IPS-18c (cell line): Measurements from ENCODE around the gene NOL9.

Experiments
- H3K4me3 ChIP-seq: 2 replicates; pipeline ENCODE4 v1.7.0; 2013; ENCODE audit warnings: low read depth, mild to moderate bottlenecking, low read length, moderate library complexity; ENCODE audit not compliant: insufficient read depth
- H3K9me3 ChIP-seq: one replicate; pipeline ENCODE4 v1.6.1; 2013; ENCODE audit warnings: mild to moderate bottlenecking, low read length, moderate library complexity; ENCODE audit not compliant: control insufficient read depth, insufficient read depth

Gene NOL9

DNA sequence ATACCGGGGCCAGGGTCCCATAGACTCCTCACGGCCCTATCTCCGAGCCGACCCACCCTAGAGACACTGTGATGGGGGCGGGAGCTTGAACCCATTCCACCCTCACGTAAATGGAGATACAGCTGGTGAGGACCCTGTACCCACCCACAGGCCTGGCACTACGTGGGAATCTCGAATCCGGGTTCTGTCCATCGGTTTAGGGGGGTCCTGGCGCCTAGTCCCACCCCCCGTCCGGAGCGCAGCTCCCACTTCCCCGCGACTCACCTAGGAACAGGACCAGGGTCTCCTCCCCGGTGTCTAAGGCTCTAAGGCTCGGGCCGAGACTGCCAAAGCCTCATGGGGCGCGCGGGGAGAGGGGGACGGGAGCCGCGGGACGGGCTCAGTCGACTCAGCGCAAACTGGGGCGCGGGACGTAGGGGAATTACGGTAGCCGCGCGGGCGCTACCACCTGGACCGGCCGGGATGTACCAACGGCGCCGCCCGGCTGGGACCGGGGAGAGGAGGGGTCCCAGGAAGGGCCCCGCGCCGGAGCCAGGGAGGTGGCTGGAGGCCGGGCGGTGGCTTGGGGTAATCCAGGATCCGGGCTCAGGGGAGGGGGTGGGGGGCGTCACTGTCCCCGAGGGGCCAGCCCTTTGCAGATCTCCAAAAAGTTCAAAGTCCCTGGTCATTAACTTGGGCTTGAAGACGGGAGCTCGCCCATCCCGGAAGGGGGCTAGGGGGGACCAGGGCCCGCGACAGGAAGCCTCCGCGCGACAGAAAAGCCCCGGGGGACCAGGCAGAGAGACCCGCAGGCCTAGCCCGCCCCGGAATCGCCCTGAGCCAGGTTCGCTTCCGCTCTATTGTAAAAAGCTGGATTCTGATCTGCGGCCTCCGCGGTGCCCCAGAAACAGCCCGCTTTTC is 63.9 kb downstream of the NOL9 start:
- Histone ChIP-seq H3K9me3 (no peaks in the 10 kb centered on the region), H3K4me3 (peak overlapping the region; percentile 84)

- peak overlapping the region; percentile 84 for H3K4me3 ChIP-seq
- no peaks in the 10 kb centered on the region for H3K9me3 ChIP-seq
Measured at GRCh38 chr1:6489799-6490180, 64.5 kb downstream of the NOL9 start.

GRCh38 chr1:6489383-6489765 is 64.9 kb downstream of the NOL9 start:
- H3K4me3 ChIP-seq: no peak overlapping the region

GRCh38 chr1:6488602-6489382 is 65.5 kb downstream of the NOL9 start:
- no peak overlapping the region for H3K4me3 ChIP-seq
- H3K9me3 ChIP-seq: no peaks in the 10 kb centered on the region

More at GRCh38 chr1:6489383-6489765, 64.9 kb downstream of the NOL9 start:
- no peaks in the 10 kb centered on the region for H3K9me3 ChIP-seq

GRCh38 chr1:6487804-6488484 is 66.4 kb downstream of the NOL9 start:
- Histone ChIP-seq H3K4me3 (no peak overlapping the region), H3K9me3 (no peaks in the 10 kb centered on the region)

DNA sequence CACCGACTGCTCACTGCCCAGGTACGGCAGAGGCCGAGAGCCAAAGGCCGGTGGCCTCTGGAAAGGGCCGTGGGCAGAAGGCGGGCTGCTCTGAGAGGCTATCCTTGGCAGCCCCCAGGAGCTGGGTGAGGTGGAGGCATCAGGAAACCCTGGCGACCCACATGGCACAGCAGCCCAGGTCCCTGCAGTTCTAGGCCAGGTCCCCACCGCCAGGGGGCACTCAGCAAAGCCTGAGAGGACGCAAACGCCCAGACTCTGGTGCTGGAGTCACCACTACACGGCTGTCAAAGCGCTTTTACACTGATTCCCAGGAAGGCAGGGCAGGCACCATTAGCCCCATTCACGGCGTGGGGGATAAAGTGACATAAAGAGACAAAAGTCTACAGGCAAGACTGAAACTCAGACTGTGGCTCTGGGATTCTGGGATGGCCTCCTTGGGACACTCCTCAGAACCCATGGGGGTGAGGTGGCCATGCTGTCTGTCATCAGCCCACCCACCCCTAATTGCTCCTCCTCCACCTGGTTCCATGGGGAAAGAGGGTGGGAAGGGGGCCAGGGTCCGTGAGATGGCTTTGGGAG is 67.8 kb downstream of the NOL9 start:
- no peaks in the 10 kb centered on the region for H3K9me3 ChIP-seq
- H3K4me3 ChIP-seq: peak overlapping the region; percentile 42; the same call in 1 of the 2 replicates

DNA sequence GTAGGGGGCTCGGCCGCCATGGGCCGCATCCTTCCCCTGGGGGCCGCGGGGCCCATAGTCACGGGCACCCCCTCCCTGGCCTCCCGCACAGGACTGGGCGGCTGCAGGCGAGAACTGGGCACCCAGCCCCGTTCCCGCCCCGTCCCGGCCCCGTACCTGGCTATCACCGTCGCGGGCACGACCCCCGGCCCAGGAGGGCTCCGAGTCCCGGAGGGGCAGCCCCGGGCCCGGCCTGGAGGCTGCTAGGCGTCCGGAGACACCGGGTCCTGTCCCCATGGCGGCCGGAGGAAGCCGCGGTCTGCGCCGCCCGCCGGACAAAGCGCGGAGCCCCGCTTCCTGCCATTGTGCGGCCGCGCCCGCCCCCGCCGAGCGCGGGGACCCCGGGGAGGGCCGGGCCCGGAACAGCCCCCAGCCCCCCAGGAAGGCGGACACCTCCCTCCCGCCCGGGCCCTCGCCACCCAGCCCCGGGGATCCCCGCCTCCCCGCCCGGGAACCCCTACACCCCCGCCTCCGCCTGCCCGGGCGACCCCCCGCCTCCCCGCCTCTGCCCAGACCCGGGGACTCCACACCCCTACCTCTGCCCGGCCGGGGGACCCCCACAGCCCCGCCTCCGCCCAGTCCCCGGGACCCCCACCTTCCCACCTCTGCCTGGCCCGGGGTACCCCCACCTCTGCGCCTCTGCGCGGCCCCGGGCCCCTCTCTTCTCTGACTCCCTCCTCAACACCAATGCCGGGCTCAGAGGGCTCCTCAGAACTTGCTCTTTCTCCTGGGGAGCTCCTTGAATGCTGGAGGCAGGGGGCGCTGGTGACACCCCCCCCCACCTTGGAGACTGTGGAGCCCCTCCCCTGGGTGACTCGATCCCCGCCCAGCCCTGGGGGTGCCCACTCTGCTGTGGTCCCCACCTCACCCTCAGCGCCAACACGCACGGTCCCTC is 68.9 kb downstream of the NOL9 start:
- Histone ChIP-seq H3K4me3 (peak overlapping the region; percentile 71), H3K9me3 (no peaks in the 10 kb centered on the region)

- H3K4me3 ChIP-seq: peak overlapping the region; percentile 71
- H3K9me3 ChIP-seq: no peaks in the 10 kb centered on the region
Measured at GRCh38 chr1:6484826-6485167, 69.5 kb downstream of the NOL9 start.

DNA sequence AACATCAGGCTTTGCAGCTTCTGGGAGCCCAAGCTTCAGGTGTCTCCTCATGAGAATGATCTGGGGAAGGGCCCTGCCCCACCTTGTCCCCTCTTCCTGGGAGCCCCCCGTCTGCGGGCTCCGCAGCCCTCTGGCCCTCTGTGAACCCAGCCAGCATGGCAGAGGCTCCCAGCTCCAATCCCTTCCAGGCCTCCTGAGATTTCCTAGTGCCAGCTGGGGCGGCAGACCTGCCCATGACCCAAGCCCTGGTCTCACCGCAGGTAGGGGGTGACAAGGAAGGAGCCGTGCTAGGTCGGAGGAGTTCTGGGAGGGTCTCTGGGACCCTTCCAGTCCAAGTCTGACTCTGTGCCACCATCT is 70.6 kb downstream of the NOL9 start:
- H3K9me3 ChIP-seq: no peaks in the 10 kb centered on the region
- H3K4me3 ChIP-seq: no peak overlapping the region

DNA sequence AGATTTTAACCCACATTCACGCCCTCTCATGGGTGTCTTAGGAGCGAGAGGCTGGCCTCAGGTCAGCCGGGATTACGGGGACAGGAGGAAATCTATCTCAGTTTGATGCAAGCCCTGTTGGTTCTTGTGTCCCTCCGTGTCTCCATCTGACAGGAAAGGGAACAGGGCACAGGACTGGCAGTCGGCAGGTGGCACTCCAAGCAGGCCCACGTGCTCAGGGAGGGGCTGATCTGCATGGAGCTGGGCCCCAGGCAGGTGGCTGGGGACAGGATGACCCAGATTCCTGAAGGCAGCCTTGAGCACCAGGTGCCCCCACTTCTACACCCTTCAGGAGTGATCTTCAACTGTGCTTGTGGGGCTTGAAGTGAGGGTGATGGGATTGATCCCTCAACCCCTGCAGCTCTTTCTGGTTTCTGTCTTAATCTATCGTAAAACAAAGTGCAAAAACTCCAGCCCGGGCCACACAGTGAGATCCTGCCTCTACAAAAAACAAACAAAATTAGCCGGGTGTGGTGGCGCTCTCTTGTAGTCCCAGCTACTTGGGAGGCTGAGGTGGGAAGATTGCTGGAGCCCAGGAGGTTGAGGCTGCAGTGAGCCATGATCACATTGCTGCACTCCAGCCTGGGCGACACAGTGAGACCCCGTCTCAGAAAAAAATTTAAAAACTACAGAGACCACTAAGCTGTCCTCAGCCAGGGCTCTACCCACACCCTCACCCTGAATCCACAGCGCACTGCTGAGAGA is 71.1 kb downstream of the NOL9 start:
- H3K4me3 ChIP-seq: no peak overlapping the region
- H3K9me3 ChIP-seq: no peaks in the 10 kb centered on the region

DNA sequence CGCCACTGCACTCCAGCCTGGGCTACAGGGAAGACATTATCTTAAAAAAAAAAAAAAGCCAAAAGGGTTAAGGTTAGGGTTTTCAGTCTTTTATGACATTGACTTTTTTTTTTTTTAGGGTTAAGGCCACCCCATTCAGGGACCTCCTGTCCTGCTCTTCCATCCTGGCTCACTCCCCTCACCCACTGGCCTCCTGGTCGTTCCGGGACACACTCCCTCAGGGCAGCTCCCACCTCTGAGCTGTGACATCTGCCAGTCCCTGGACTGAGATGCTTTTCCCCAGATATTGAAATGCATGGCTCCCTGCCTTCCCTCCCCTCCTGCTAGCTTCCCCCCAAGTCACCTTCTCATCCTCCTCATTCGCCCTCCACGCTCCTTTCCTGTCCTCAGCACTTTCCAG is 72.5 kb downstream of the NOL9 start:
- H3K9me3 ChIP-seq: no peaks in the 10 kb centered on the region

DNA sequence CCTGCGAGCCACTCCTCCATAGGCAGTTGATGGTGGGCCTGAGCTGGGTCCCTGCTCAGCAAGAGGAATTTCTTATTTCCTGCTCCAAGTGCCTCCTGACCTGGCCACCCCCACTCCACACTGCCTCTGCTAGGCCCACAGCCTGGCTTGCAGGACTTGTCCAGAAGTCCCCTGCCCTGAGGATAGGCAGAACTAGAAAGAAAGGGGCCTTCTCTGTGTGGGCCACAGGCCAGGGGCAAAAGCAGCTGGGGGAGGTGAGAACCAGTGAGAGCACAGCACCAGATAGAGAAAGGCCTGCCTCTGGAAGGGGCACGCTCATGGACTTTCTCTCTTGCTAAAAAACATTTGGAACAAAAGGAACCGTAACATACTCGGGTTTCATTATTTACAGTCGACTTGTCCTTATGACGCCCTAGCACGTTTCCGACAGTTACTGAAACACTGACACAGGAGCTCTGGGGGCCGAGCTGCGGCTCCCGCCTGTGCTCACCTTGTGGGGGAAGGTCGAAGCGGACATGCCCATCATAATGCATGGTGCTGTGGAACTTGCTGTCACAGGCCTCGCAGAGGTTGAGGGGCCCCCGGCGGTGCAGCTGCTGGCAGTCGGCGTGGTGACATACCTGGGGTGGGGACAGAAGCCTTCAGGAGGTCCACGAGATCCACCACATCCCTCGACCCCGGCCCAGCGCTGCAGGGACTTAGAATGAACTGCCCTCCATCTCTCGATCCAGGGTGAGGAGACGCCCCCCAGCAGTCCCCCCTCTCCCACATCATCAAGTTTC is 77.1 kb downstream of the NOL9 start:
- Histone ChIP-seq H3K4me3 (no peak overlapping the region), H3K9me3 (no peaks in the 10 kb centered on the region)

More for the DNA sequence above, 72.5 kb downstream of the NOL9 start:
- no peak overlapping the region for H3K4me3 ChIP-seq

DNA sequence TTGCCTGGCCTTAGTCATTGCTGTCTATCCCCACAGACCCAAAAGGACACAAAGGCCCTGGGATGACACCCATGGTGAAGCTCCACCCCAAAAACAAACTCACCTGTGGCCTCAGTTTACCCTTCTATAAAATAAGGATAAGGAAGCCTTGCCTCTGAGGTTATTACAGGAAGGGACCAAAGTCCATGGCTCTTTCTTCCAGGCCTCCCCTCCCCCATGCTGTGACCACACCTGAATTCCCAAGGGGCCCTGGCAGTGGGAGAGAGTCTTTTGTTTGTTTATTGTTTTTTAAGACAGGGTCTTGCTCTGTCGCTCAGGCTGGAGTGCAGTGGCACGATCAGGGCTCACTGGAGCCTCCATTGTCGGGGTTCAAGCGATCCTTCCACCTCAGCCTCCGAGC is 77.8 kb downstream of the NOL9 start:
- no peaks in the 10 kb centered on the region for H3K9me3 ChIP-seq
- no peak overlapping the region for H3K4me3 ChIP-seq

GRCh38 chr1:6475381-6476133 is 78.8 kb downstream of the NOL9 start:
- Histone ChIP-seq H3K9me3 (no peaks in the 10 kb centered on the region), H3K4me3 (no peak overlapping the region)

DNA sequence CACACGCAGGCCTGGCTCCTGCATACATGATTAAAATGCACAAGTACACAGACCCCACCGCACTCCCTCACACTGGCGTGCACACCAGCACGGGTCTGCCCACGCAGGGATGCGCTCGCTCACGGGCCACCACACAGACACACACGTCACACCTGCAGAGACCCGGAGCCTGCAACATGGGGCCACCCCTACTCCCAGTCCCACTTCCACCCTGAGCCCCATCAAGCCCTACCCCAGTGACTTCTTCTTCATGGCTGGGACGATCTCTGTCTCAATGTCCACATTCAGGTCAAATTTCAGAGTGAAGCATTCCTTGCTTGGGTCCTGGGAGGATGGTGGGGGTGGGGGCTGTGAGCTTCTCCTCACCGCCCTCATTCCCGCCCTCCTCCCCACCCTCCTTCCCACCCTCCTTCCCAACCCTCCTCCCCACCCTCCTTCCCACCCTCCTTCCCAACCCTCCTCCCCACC is 79.5 kb downstream of the NOL9 start:
- no peak overlapping the region; the same call in 1 of the 2 replicates for H3K4me3 ChIP-seq
- no peaks in the 10 kb centered on the region for H3K9me3 ChIP-seq
